ENCODE data around the gene ABCA5.
"Not testable (repeated sequence)": the region's sequence is repeated elsewhere in the genome, so short reads cannot be mapped to it uniquely, and the experiment has no call there.

The ABCA5 gene

GRCh38 chr17:69196105-69196653 lies 130.8 kb downstream of the ABCA5 start:
- not testable (repeated sequence) for DNase-seq

All from hematopoietic multipotent progenitor cell treated with erythropoietin and hydrocortisone succinate and interleukin-3 and kit ligand, for 6 days (in vitro differentiated cells).